ENCODE data around the gene EDDM3A.

EDDM3A gene

DNA sequence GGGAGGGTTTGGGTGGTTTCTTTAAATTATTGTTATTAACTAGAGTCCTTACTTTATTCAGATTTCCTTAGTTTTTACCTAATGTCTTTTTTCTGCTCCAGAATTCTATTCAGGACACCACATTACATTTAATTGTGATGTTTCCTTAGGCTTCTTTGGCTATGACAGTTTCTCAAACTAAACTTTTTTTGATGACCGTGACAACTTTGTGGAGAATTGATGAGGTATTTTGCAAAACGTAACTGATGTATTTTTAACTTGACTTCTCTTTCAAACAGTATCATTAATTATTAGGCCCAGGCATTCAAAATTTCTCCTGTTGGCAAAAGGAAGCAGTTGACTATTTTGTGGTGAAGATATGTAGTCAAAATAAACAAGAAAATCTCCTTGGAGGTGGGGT is 45.9 kb downstream of the EDDM3A start:
- no peak for DNase-seq (ENCODE audit: low read depth)
- no peak overlapping the region for H3K4me3 ChIP-seq (ENCODE audit: low read depth, low read length)
- TF ChIP-seq, protein P1, sequence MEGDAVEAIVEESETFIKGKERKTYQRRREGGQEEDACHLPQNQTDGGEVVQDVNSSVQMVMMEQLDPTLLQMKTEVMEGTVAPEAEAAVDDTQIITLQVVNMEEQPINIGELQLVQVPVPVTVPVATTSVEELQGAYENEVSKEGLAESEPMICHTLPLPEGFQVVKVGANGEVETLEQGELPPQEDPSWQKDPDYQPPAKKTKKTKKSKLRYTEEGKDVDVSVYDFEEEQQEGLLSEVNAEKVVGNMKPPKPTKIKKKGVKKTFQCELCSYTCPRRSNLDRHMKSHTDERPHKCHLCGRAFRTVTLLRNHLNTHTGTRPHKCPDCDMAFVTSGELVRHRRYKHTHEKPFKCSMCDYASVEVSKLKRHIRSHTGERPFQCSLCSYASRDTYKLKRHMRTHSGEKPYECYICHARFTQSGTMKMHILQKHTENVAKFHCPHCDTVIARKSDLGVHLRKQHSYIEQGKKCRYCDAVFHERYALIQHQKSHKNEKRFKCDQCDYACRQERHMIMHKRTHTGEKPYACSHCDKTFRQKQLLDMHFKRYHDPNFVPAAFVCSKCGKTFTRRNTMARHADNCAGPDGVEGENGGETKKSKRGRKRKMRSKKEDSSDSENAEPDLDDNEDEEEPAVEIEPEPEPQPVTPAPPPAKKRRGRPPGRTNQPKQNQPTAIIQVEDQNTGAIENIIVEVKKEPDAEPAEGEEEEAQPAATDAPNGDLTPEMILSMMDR (IDR thresholded peaks at IDR 0.05; ENCODE audit: control insufficient read depth, extremely low read depth, insufficient read depth) = no peak

DNA sequence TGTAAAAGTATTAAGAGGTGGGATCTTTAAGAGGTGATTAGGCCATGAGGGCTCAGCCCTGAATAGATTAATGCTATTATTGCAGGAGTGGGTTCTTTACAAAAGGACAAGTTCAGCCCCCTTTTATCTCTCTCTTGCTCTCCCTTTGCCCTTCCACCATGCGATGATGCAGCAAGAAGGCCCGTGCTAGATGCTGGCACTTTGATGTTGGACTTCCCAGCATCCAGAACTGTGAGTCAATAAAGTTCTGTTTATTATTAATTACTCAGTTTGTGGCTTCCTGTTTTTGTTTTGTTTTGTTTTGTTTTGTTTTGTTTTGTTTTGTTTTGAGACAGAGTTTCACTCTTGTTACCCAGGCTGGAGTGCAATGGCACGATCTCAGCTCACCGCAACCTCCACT is 46.9 kb downstream of the EDDM3A start:
- no peak overlapping the region for H3K4me3 ChIP-seq (ENCODE audit: low read depth, low read length)
- no peak for DNase-seq (ENCODE audit: low read depth)
- TF ChIP-seq, protein P1 (IDR thresholded peaks at IDR 0.05; ENCODE audit: control insufficient read depth, extremely low read depth, insufficient read depth) = no peak

DNA sequence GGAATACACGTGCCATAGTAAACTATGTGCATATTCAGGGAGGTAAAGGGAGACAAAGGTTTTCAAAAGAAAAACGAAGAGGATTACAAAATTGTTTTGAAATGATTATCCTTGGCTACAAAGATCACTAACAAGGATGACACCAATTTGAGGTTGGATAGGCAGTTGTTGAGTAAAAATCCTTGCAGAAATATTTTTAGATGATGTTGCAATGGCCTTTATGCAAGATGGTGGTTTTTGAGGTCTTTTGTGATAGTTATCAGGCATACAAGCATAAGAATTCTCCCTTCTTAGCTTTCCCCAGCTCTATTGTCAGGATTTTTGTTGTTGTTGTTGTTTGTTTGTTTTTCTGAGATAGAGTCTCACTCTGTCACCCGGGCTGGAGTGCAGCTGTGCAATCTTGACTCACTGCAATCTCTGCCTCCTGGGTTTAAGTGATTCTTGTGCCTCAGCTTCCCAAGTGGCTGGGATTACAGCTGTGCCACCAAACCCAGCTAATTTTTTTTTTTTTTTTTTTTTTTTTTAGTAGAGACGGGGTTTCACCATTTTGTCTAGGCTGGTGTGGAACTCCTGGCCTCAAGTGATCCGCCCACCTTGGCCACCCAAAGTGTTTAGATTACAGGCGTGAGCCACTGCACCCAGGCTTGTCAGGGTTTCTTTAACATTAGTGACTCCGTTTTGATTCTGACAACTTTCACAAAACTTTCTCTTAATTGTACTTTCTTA is 49.1 kb downstream of the EDDM3A start:
- no peak overlapping the region for H3K4me3 ChIP-seq (ENCODE audit: low read depth, low read length)
- TF ChIP-seq, protein P1 (IDR thresholded peaks at IDR 0.05; ENCODE audit: control insufficient read depth, extremely low read depth, insufficient read depth) = no peak
- DNase-seq (ENCODE audit: low read depth) = no peak

DNA sequence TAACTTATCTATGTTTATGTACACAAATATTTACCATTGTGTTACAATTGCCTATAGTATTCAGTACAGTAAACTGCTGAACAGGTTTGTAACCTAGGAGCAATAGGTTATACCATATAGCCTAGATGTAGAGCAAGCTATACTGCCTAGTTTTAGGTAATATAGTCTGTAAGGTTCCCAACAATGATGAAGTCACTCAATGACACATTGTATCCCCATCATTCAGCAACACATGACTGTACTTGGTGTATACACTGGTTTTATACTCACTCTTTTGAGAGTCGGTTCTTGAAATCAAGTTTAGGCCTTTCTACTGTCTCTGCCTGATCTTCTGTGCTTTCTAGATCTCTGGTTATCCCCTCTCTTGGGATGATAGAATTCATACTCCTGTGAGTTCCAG is 51.5 kb downstream of the EDDM3A start:
- DNase-seq (ENCODE audit: low read depth) = no peak
- no peak overlapping the region for H3K4me3 ChIP-seq (ENCODE audit: low read depth, low read length)
- TF ChIP-seq, protein P1 (IDR thresholded peaks at IDR 0.05; ENCODE audit: control insufficient read depth, extremely low read depth, insufficient read depth) = no peak
